OCI-LY3 (cell line): ENCODE data around the gene ABCC6.

Experiments
- EZH2phosphoT487 ChIP-seq: fragments of 200-600 bp; shearing (Covaris generic); IDR thresholded peaks from 2 replicates; pipeline ENCODE4 v1.6.1; 2018; ENCODE audit warnings: antibody characterized with exemption, mixed run types, low read depth
- TF ChIP-seq, protein P1 (sequence below): fragments of 200-600, 300-600 bp; sonication (generic); IDR thresholded peaks from 2 replicates; pipeline ENCODE4 v1.5.1; 2014; ENCODE audit warnings: antibody characterized with exemption, low read length, low read depth

DNA sequence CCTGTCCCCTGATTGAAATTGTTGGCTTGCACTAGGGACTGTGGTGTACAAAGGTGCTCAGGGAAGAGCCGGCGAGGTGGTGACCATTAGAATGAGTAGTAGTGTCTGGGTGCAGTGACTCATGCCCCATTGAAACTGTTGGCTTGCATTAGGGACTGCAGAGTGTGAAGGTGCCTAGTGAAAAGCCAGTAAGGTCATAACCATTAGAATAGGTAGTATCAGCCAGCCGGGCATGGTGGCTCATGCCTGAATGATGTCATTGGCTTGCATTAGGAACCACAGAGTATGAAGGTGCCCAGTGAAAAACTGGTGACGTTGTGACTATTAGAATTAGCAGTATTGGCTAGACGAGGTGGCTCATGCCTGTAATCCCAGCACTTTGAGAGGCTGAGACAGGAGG, 78.9 kb downstream of the ABCC6 start:
- TF ChIP-seq, protein P1, sequence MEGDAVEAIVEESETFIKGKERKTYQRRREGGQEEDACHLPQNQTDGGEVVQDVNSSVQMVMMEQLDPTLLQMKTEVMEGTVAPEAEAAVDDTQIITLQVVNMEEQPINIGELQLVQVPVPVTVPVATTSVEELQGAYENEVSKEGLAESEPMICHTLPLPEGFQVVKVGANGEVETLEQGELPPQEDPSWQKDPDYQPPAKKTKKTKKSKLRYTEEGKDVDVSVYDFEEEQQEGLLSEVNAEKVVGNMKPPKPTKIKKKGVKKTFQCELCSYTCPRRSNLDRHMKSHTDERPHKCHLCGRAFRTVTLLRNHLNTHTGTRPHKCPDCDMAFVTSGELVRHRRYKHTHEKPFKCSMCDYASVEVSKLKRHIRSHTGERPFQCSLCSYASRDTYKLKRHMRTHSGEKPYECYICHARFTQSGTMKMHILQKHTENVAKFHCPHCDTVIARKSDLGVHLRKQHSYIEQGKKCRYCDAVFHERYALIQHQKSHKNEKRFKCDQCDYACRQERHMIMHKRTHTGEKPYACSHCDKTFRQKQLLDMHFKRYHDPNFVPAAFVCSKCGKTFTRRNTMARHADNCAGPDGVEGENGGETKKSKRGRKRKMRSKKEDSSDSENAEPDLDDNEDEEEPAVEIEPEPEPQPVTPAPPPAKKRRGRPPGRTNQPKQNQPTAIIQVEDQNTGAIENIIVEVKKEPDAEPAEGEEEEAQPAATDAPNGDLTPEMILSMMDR = no peak
- no peak for TF ChIP-seq EZH2phosphoT487
